GM23338 (cell line): Measurements from ENCODE around the gene LCP2. TPM values are rescaled to one million over a fixed set of nuclear protein-coding genes. Genes with fewer than 3 reads are reported as not detected.

ENCODE experiments used
- ATAC-seq: fragments of 200-7000 bp; cut with Tn5 transposase; 3 replicates; pipeline ENCODE4 v1.9.1; 2020
- DNase-seq: peaks from one replicate; pipeline ENCODE4 v3.0.0-alpha.2; 2015; ENCODE audit warnings: low spot score
- H2AFZ ChIP-seq: fragments of 200-600 bp; sonication (generic); 2 replicates; pipeline ENCODE4 v1.8.0; 2016; ENCODE audit warnings: antibody characterized with exemption, mild to moderate bottlenecking, moderate library complexity
- H3F3A ChIP-seq: fragments of 200-600 bp; sonication (generic); replicated peaks from 2 replicates; pipeline ENCODE4 v1.8.0; 2017; ENCODE audit warnings: antibody characterized with exemption, mixed run types, low read depth
- H3K27ac ChIP-seq: fragments of 200-600 bp; sonication (generic); 2 replicates; pipeline ENCODE4 v1.6.1; 2016; ENCODE audit warnings: low read depth
- H3K27me3 ChIP-seq: fragments of 200-600 bp; sonication (generic); 2 replicates; pipeline ENCODE4 v1.8.0; 2016; ENCODE audit warnings: mild to moderate bottlenecking, mixed run types, moderate library complexity; ENCODE audit not compliant: insufficient read depth
- H3K36me3 ChIP-seq: fragments of 200-600 bp; sonication (generic); 2 replicates; pipeline ENCODE4 v1.8.0; 2016; ENCODE audit warnings: mild to moderate bottlenecking; ENCODE audit not compliant: insufficient read depth
- H3K4me1 ChIP-seq: fragments of 200-600 bp; sonication (generic); 2 replicates; pipeline ENCODE4 v1.8.0; 2016; ENCODE audit warnings: mild to moderate bottlenecking, moderate library complexity; ENCODE audit not compliant: insufficient read depth
- H3K4me2 ChIP-seq: fragments of 200-600 bp; sonication (generic); 2 replicates; pipeline ENCODE4 v1.7.1; 2017; ENCODE audit warnings: mixed run types
- H3K4me3 ChIP-seq: fragments of 200-600 bp; sonication (generic); 2 replicates; pipeline ENCODE4 v1.6.1; 2016; ENCODE audit warnings: mixed run types
- H3K79me2 ChIP-seq: fragments of 200-600 bp; sonication (generic); replicated peaks from 2 replicates; pipeline ENCODE4 v1.8.0; 2017; ENCODE audit warnings: mild to moderate bottlenecking; ENCODE audit not compliant: insufficient read depth
- H3K9me2 ChIP-seq: fragments of 200-600 bp; sonication (generic); 2 replicates; pipeline ENCODE4 v1.8.0; 2017; ENCODE audit not compliant: insufficient read depth
- H4K20me1 ChIP-seq: fragments of 200-600 bp; sonication (generic); replicated peaks from 2 replicates; pipeline ENCODE4 v1.8.0; 2017; ENCODE audit warnings: mild to moderate bottlenecking; ENCODE audit not compliant: insufficient read depth
- H3K27ac Mint-ChIP-seq: 2 replicates; pipeline ENCODE4 v1.8.0; 2020; ENCODE audit warnings: inconsistent platforms, mild to moderate bottlenecking, moderate library complexity, mixed read lengths
- H3K27me3 Mint-ChIP-seq: 3 replicates; pipeline ENCODE4 v1.8.0; 2022; ENCODE audit warnings: low read depth, mild to moderate bottlenecking, moderate library complexity, mixed read lengths, inconsistent platforms; ENCODE audit not compliant: insufficient read depth, poor library complexity
- H3K36me3 Mint-ChIP-seq: 3 replicates; pipeline ENCODE4 v1.8.0; 2021; ENCODE audit warnings: low read depth, mild to moderate bottlenecking, inconsistent platforms, moderate library complexity, mixed read lengths
- H3K4me1 Mint-ChIP-seq: 3 replicates; pipeline ENCODE4 v1.8.0; 2020; ENCODE audit warnings: mild to moderate bottlenecking, inconsistent platforms, mixed read lengths
- H3K4me3 Mint-ChIP-seq: 3 replicates; pipeline ENCODE4 v1.8.0; 2021; ENCODE audit warnings: moderate library complexity, mild to moderate bottlenecking, inconsistent platforms, mixed read lengths
- H3K9me3 Mint-ChIP-seq: 3 replicates; pipeline ENCODE4 v1.8.0; 2020; ENCODE audit warnings: moderate library complexity, mild to moderate bottlenecking, inconsistent platforms, mixed read lengths
- CREB1 ChIP-seq: fragments of 250-450 bp; sonication (Bioruptor Pico); IDR thresholded peaks from 2 replicates; pipeline ENCODE4 v1.5.0; 2020; ENCODE audit warnings: low read depth, mild to moderate bottlenecking, moderate library complexity
- ETS1 ChIP-seq: IDR thresholded peaks from 2 replicates; pipeline ENCODE4 v1.6.1; 2016; ENCODE audit warnings: antibody characterized with exemption
- EZH2 ChIP-seq: fragments of 200-600 bp; sonication (generic); IDR thresholded peaks from one replicate; pipeline ENCODE4 v1.8.0; 2017; ENCODE audit warnings: antibody characterized with exemption, mild to moderate bottlenecking, low read depth; ENCODE audit not compliant: unreplicated experiment
- NANOG ChIP-seq: IDR thresholded peaks from 2 replicates; pipeline ENCODE4 v1.6.1; 2016; ENCODE audit warnings: antibody characterized with exemption, borderline replicate concordance
- POLR2AphosphoS5 ChIP-seq: IDR thresholded peaks from 2 replicates; pipeline ENCODE4 v1.6.1; 2016; ENCODE audit warnings: antibody characterized with exemption, low read depth
- STAT1 ChIP-seq: IDR thresholded peaks from one replicate; pipeline ENCODE4 v1.6.1; 2016; ENCODE audit warnings: antibody characterized with exemption; ENCODE audit not compliant: unreplicated experiment
- ZNF114 ChIP-seq: fragments of 250-450 bp; sonication (Bioruptor Pico); IDR thresholded peaks from 2 replicates; pipeline ENCODE4 v1.5.0; 2020; ENCODE audit warnings: mild to moderate bottlenecking, moderate library complexity
- ZNF331 ChIP-seq: fragments of 250-450 bp; sonication (Bioruptor Pico); IDR thresholded peaks from 2 replicates; pipeline ENCODE4 v1.5.0; 2020; ENCODE audit warnings: low read depth, mild to moderate bottlenecking, moderate library complexity
- polyA plus RNA-seq: library from polyadenylated mRNA; unstranded; fragments of >200 nt; fragmentation: Nextera tagmentation; extraction: Ambion mirVana; gene quantifications from 2 replicates; pipeline ENCODE4 v1.2.1, GENCODE V29; 2016
- total RNA-seq: library from RNA; depleted of rRNA; stranded (reverse); fragments of >200 nt; shearing (Covaris generic); gene quantifications from 2 replicates; pipeline ENCODE4 v1.2.3, GENCODE V29; 2014
- TF ChIP-seq, protein P1 (sequence below): IDR thresholded peaks from one replicate; pipeline ENCODE4 v1.6.1; 2018; ENCODE audit warnings: antibody characterized with exemption; ENCODE audit not compliant: unreplicated experiment
- TF ChIP-seq, protein P2 (sequence below), 2 experiments: fragments of 200-600 bp in 1 of 2; sonication (generic) in 1 of 2; conservative IDR thresholded peaks; 2 replicates each; pipeline versions ENCODE4 v1.5.1 to v1.6.1; 2016 to 2017; ENCODE audit warnings: antibody characterized with exemption in 2 of 2, low read depth in 2 of 2, mild to moderate bottlenecking in 2 of 2, moderate library complexity in 1 of 2

Gene LCP2
- total and polyA plus RNA-seq, 2 experiments from 2014 or later = 0.26 to 0.38 TPM

GRCh38 chr5:170296036-170296934 is 1.3 kb downstream of the LCP2 start:
- Mint-ChIP-seq H3K9me3 (no peaks in the 10 kb centered on the region), H3K4me3 (no peak overlapping the region), H3K27me3 (peaks cover 8% of the 10 kb centered on the region), H3K27ac (no peak overlapping the region), H3K36me3 (no peaks in the 10 kb centered on the region), H3K4me1 (peaks cover 6% of the 10 kb centered on the region; the same call in 1 of the 3 replicates)
- no peak overlapping the region for H3K4me2 ChIP-seq
- no peaks in the 10 kb centered on the region for H3K27me3 ChIP-seq
- no peak overlapping the region for H3K27ac ChIP-seq
- H3K36me3 ChIP-seq = no peaks in the 10 kb centered on the region
- no peak overlapping the region for H2AFZ ChIP-seq
- no peaks in the 10 kb centered on the region for H3K79me2 ChIP-seq
- H3K9me2 ChIP-seq = peaks cover 14% of the 10 kb centered on the region; the same call in 1 of the 2 replicates
- no peak overlapping the region for H3K4me3 ChIP-seq
- ATAC-seq = no peak
- no peak for DNase-seq
- no peak for TF ChIP-seq CREB1 (CRISPR knock-in tag)
- TF ChIP-seq ZNF114 (CRISPR knock-in tag) = no peak
- TF ChIP-seq POLR2AphosphoS5 = no peak
- TF ChIP-seq STAT1 = no peak
- TF ChIP-seq ZNF331 (CRISPR knock-in tag) = no peak
- TF ChIP-seq NANOG = no peak
- TF ChIP-seq, protein P1, sequence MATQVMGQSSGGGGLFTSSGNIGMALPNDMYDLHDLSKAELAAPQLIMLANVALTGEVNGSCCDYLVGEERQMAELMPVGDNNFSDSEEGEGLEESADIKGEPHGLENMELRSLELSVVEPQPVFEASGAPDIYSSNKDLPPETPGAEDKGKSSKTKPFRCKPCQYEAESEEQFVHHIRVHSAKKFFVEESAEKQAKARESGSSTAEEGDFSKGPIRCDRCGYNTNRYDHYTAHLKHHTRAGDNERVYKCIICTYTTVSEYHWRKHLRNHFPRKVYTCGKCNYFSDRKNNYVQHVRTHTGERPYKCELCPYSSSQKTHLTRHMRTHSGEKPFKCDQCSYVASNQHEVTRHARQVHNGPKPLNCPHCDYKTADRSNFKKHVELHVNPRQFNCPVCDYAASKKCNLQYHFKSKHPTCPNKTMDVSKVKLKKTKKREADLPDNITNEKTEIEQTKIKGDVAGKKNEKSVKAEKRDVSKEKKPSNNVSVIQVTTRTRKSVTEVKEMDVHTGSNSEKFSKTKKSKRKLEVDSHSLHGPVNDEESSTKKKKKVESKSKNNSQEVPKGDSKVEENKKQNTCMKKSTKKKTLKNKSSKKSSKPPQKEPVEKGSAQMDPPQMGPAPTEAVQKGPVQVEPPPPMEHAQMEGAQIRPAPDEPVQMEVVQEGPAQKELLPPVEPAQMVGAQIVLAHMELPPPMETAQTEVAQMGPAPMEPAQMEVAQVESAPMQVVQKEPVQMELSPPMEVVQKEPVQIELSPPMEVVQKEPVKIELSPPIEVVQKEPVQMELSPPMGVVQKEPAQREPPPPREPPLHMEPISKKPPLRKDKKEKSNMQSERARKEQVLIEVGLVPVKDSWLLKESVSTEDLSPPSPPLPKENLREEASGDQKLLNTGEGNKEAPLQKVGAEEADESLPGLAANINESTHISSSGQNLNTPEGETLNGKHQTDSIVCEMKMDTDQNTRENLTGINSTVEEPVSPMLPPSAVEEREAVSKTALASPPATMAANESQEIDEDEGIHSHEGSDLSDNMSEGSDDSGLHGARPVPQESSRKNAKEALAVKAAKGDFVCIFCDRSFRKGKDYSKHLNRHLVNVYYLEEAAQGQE = no peak
- H3K4me1 ChIP-seq = no peaks in the 10 kb centered on the region
- H3F3A ChIP-seq = no peaks in the 10 kb centered on the region
- H4K20me1 ChIP-seq = no peaks in the 10 kb centered on the region

- H3K4me3 Mint-ChIP-seq = no peak overlapping the region
- Histone ChIP-seq H3K79me2 (no peaks in the 10 kb centered on the region), H3K4me3 (no peak overlapping the region), H3K9me2 (peaks cover 8% of the 10 kb centered on the region; the same call in 1 of the 2 replicates), H3F3A (no peaks in the 10 kb centered on the region), H3K36me3 (no peaks in the 10 kb centered on the region), H4K20me1 (no peaks in the 10 kb centered on the region), H3K27ac (no peak overlapping the region), H3K4me2 (no peak overlapping the region), H3K27me3 (no peaks in the 10 kb centered on the region), H3K4me1 (no peaks in the 10 kb centered on the region), H2AFZ (no peak overlapping the region)
- peaks cover 13% of the 10 kb centered on the region for H3K9me3 Mint-ChIP-seq
- ATAC-seq (no peak), DNase-seq (no peak)
- peaks cover 2% of the 10 kb centered on the region; the same call in 1 of the 3 replicates for H3K4me1 Mint-ChIP-seq
- H3K36me3 Mint-ChIP-seq = peaks cover 10% of the 10 kb centered on the region
- H3K27me3 Mint-ChIP-seq = peaks cover 14% of the 10 kb centered on the region
- no peak overlapping the region for H3K27ac Mint-ChIP-seq
- TF ChIP-seq CREB1 (CRISPR knock-in tag) (no peak), ETS1 (no peak), NANOG (no peak), POLR2AphosphoS5 (no peak), EZH2 (no peak), ZNF114 (CRISPR knock-in tag) (no peak)
- TF ChIP-seq, protein P2, sequence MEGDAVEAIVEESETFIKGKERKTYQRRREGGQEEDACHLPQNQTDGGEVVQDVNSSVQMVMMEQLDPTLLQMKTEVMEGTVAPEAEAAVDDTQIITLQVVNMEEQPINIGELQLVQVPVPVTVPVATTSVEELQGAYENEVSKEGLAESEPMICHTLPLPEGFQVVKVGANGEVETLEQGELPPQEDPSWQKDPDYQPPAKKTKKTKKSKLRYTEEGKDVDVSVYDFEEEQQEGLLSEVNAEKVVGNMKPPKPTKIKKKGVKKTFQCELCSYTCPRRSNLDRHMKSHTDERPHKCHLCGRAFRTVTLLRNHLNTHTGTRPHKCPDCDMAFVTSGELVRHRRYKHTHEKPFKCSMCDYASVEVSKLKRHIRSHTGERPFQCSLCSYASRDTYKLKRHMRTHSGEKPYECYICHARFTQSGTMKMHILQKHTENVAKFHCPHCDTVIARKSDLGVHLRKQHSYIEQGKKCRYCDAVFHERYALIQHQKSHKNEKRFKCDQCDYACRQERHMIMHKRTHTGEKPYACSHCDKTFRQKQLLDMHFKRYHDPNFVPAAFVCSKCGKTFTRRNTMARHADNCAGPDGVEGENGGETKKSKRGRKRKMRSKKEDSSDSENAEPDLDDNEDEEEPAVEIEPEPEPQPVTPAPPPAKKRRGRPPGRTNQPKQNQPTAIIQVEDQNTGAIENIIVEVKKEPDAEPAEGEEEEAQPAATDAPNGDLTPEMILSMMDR (conservative IDR thresholded peaks at IDR 0.05; ENCODE audit: low read depth in 2 of 2) = no peak
Observed at GRCh38 chr5:170294556-170294955, 3.0 kb downstream of the LCP2 start.
